Activated naive CD4-positive, alpha-beta T cell treated with Interleukin-2 at 50 U/mL for 16 hours (primary cell): ENCODE results near the gene EXOC3L4.

Source experiments
- DNase-seq: peaks from one replicate; pipeline ENCODE4 v3.0.0-alpha.2; 2020

The EXOC3L4 gene

GRCh38 chr14:103123634-103124500 is 29.3 kb downstream of the EXOC3L4 start:
- DNase-seq: no peak

DNA sequence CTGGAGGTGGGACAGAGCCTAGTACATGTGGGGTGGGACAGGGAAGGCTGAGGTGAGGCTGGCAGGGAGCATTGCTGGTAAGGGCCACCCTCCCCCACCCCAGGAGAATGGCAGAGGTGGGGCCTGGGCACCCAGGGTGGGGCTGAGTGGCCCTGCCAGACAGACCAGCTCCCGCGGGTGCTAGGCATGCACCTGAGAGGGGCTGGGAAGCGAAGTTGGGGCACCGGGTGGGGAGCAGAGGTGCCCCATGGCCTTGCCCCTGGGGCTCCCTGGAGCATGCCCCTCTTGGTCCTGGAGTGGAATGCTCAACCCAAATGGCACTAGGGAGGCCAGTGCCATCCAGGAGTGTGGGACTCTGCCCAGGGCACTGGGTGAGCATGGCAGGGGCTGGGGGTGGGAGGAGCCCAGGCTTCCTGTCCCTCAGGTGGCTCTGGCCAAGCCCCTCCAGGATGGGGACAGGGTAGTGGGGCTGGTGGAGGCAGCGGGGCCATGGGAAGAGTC is 30.0 kb downstream of the EXOC3L4 start:
- no peak for DNase-seq

DNA sequence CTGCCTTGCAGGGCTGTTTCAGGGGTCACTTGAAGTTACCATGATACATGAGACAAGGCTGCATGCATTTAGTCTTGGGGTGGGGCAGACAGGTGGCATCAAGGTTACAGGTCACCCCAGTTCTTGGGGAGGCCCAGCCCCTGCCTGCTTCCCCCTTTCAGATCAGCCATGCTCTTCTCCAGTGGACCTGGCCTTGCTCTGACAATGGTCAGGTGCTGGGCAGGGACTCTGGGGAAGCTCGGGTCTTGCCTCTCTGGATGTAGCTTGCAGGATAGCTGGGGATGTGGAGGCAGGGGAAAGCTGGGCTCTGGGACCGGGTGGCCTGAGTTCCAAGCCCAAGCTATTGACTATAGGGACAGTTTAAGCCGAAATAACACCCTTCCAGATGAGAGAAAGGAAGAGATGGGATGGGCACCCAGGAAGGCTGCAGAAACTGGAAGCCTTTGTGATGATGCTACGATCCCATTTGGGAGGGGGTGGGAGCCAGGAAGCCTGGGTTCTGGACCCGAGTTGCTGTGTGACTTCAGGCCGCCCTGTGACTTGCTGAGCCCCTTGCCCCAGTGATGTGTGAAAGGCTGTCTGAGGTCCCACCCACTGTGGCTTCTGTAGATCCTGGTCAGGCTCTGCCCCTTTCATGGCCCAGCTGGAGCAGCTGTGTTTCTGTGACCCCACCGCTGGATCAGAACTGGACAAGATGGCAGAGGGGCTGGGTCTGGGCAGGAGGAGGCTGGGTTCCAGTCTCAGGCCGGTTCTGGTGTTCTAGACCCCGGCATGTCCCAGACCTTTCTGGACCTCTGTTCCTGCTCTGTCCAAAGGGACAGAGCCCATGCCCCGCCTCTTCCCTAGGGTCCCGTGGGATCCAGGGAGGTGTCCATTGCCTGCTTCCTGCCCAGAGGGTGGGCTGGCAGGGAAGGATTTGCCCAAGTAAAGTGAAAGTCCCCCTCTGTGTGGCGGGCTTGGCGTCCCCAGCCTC is 30.9 kb downstream of the EXOC3L4 start:
- DNase-seq: no peak

- no peak for DNase-seq
Measured at GRCh38 chr14:103126088-103126872, 31.8 kb downstream of the EXOC3L4 start.

GRCh38 chr14:103126873-103127304 is 32.4 kb downstream of the EXOC3L4 start:
- DNase-seq: no peak

DNA sequence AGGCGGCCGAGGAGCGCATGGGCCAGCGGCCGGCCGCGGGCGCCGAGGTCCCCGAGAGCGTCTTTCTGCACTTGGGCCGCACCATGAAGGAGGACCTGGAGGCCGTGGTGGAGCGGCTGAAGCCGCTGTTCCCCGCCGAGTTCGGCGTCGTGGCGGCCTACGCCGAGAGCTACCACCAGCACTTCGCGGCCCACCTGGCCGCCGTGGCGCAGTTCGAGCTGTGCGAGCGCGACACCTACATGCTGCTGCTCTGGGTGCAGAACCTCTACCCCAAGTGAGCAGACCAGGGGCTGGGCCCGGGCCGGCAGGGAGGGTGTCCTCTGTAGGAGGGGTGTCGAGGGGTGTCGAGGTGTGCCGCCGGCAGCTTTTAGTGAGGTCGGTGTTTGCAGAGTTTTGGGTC is 32.8 kb downstream of the EXOC3L4 start:
- DNase-seq: no peak

DNA sequence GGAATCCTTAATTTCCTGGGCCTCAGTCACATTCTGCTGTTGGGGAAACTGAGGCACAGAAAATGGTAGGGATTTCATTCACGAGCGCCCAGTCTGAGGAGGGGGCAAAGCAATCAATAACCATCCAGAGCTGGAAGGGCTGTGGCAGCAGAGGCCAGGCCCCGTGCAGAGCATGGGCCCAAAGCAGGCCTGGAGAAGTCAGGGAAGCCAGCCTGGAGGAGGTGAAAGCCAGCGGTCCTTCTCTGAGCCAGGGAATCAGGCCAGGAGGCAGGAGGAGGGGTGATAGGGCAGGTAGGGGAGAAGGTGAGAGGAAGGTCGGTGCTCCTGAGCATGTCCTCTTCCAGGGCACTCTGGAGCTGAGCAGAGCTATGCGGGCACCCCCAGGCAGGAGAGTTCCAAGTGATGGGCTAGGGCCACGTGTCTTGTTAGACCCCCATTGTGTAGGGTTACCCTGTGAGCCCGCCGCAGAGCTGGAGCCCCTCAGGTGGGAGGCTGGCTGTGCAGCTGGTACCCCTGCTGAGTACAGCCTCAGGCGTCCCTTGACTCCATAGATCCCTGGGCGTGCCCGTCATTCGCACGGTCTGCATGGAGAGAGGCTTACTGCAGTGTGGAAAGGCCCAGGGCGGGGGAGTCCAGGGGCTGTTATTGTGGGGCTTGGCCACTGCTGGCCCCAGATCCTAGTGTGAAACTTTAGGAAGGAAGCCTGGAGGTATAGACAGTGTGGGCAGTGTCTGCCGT is 33.5 kb downstream of the EXOC3L4 start:
- no peak for DNase-seq

GRCh38 chr14:103128631-103129300 is 34.2 kb downstream of the EXOC3L4 start:
- no peak for DNase-seq

- DNase-seq: no peak
Measured at GRCh38 chr14:103129301-103130016, 34.9 kb downstream of the EXOC3L4 start.

DNA sequence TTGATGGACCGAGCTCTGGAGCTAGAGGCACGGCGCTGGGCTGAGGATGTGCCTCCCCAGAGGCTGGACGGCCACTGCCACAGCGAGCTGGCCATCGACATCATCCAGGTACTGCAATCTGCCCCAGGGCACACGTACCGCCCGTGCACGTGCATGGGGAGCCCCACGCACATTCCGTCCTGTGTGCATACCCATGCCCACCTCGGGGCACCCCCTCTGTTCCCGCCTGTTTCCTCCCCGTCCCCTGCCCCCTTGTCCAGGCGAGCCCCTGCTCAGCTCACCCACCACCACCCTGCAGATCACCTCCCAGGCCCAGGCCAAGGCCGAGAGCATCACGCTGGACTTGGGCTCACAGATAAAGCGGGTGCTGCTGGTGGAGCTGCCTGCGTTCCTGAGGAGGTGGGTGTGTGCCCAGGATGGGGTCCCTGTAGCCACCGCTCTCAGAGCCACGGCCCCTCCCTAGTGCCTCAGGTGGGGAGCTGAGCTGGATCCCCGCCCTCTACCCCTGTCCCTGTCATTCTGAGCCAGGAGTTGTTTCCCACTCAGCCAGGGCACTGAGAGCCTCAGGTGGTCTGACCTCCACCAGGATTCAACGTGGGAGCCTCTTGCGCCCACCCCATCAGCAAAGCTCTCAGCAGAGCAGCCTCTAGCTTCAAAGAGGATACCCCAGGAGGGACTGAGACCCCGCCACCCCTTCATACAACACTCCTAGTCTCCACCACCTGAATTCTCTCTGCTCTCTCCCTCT is 35.7 kb downstream of the EXOC3L4 start:
- DNase-seq: no peak

DNA sequence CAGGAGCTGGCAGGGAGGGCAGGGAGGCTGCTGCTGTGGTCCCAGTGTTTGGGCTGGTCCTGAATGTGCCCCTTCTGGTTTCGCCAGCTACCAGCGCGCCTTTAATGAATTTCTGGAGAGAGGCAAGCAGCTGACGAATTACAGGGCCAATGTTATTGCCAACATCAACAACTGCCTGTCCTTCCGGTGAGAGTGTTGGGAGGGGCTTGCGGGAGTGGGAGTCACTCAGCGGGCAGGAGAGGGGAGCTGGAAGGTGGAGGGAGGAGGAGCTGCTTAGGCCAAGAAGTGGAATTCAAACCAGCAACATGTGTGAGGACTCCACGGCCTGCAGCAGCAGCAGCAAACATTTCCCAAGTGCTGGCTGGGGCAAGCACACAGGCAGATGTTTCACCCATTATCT is 36.4 kb downstream of the EXOC3L4 start:
- DNase-seq: no peak

DNA sequence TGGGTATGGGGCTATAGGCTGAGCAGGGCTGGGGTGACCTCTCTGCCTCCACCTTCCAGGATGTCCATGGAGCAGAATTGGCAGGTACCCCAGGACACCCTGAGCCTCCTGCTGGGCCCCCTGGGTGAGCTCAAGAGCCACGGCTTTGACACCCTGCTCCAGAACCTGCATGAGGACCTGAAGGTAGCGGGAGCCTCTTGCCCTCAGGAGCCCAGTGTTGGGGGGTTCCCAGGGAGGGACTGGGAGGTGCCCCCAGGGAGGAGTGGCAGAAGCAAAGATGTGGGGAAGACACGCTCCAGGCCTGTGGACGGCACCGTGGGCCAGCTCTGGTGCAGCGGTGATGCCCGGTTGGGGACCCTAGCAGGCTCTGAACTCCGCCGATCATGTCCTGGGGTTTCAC is 37.1 kb downstream of the EXOC3L4 start:
- no peak for DNase-seq

GRCh38 chr14:103132381-103133209 is 38.1 kb downstream of the EXOC3L4 start:
- no peak for DNase-seq

- DNase-seq: no peak
Measured at GRCh38 chr14:103133210-103134140, 39.0 kb downstream of the EXOC3L4 start.

DNA sequence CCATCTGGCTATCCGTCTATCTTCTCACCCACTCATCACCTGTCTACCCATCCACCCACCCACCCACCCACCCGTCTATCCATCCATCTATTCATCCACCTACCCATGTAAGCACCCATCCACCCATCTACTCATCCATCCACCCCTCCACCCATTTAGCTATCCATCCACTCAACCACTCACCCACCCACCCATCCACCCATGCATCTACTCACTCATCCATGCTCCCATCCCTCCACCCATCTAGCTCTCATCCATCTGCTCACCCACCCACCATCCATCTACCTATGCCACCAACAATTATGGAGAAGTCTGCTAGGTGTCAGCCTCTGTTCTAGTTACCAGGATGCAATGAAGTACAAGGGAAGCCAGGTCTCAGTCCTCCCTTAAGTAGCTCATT is 39.9 kb downstream of the EXOC3L4 start:
- no peak for DNase-seq

- DNase-seq: no peak
Measured at GRCh38 chr14:103134919-103135318, 40.4 kb downstream of the EXOC3L4 start.

DNA sequence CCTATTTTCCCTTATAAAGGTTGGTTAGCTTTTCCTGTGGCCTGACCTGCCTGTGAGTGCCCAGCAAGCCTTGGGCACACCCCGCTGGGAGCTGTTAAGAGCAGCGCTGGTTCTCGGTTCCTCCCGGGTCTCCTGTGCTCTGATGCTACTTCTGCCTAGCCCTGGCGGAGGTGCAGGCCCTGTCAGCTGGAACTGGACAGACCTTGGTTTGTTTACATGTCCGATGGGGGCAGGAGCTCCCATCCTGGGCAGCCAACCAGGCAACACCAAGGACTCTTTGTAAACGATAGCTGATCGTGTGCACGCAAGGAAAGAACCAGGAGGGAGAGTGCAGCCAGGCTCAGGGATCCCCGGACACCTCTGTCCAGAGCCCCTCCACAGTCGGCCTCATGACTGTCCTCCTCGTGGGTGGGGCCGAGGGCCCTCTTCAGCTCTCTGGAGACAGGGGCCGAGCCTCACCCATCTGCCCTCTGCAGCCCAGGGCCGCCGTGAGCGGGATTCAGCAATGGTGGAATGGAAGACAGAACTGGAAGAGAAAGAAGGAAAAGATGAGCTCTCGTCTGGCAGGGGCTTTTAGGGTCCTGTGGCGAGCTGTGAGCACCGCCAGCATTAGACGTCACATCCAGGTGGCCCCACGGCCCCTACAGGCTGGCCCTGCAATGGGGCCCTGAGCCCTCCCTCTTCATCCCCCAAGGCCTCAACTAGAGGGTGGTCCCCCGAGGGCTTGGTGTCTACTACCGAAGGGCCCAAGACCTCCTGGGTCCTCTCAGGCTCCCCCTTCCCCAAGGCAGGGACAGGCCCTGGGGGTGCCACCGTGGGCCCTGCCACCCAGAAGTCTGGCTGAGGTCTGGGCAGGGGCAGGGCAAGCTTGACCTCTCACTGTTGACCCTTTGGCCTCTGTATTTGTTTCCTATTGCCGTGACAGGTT is 41.1 kb downstream of the EXOC3L4 start:
- no peak for DNase-seq
